Measurements from ENCODE around the gene DNMT3B.

DNA sequence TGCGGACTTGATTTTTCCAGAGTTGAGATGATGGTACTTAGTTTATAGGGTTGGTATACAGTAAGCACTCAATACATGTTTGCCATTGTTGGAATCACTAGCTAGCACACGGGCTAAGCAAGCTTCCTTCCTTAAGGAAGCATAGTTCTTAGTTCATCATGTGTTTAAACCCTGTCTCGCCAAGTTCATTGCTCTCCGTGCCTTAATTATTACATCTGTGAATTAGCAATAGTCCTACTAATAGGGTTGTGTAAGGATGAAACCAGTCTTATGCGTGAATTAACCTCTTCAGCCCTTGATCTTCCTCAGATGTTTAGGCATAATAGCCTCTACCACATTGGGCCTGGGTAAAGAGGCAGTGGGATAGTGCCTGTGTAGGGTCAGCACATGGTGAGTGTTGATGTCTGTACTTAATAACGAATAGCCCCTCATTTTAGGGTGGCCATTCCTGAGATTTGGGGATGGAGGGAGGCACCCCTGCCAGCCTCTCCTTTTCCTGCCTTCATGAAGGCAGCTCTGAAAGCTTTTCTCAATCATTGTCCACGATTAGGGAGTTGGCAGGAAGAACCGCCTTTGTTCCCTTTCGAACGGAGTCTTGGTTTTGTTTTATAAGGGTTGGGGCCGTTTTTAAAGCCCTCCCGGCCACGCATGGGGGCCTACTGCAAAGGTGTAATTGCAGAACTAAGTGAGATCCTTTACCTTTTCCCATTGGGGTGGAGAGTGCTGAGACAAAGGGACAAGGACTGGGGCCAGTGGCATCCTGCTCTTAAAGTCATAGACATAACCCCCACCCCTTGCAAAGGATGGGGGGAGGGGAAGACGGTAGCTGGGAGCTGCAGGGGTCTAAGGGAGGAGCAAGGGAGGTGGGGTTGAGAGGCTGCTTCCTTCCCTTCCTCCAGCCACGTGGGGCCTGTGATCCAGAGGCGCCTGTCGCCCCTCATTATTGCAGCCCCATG is 2.1 kb downstream of the DNMT3B start:
- TF ChIP-seq, protein P1, sequence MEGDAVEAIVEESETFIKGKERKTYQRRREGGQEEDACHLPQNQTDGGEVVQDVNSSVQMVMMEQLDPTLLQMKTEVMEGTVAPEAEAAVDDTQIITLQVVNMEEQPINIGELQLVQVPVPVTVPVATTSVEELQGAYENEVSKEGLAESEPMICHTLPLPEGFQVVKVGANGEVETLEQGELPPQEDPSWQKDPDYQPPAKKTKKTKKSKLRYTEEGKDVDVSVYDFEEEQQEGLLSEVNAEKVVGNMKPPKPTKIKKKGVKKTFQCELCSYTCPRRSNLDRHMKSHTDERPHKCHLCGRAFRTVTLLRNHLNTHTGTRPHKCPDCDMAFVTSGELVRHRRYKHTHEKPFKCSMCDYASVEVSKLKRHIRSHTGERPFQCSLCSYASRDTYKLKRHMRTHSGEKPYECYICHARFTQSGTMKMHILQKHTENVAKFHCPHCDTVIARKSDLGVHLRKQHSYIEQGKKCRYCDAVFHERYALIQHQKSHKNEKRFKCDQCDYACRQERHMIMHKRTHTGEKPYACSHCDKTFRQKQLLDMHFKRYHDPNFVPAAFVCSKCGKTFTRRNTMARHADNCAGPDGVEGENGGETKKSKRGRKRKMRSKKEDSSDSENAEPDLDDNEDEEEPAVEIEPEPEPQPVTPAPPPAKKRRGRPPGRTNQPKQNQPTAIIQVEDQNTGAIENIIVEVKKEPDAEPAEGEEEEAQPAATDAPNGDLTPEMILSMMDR (IDR thresholded peaks at IDR 0.05), result no peak
- TF ChIP-seq POLR2A (IDR thresholded peaks at IDR 0.05), result no peak

Data from thyroid gland (tissue), 4 donors.